ENCODE data around the gene NUDT7. TPM values are rescaled to one million over a fixed set of nuclear protein-coding genes. Genes with fewer than 3 reads are reported as not detected.
A peak's percentile ranks its signal among the peaks of the same experiment; 100 is the strongest.

The NUDT7 gene
- total RNA-seq: 10 to 100 TPM in 1 of 2 donors, 1 to 10 TPM in 1; 3.8 to 12.1 TPM
- polyA plus RNA-seq: 10 to 100 TPM in 1 of 2 donors, 1 to 10 TPM in 1; 8.1 to 28.7 TPM
- long read RNA-seq, donor 1, partial matches to known transcripts: 1 of 9 reads
- long read RNA-seq, donor 1, other reads (novel, unspliced or antisense): 5 of 9 reads
- long read RNA-seq, donor 2, partial matches to known transcripts: 0 of 4 reads
- long read RNA-seq, donor 2, other reads (novel, unspliced or antisense): 1 of 4 reads

- WGBS, 2 donors: 1% methylated on average over 52 to 55 of the region's 55 CpGs
- peak; percentile 100 for ATAC-seq (ENCODE audit: low FRiP score)
These were observed at the start of gene NUDT7 for GRCh38 chr16:77722309-77723107. TSS of gene NUDT7 (plus strand) at chr16:77722514. CDS start at chr16:77722583, 69 bp downstream.

GRCh38 chr16:77674888-77675287 is 47.4 kb upstream of the NUDT7 start:
- 17 to 29% methylated on average over 4 of the region's 4 CpGs for WGBS, 2 donors
- H3K36me3 ChIP-seq (ENCODE audit: control insufficient read depth in 1 of 2, insufficient read depth in 2 of 2, low read length in 1 of 2): no peaks in the 10 kb centered on the region

More at GRCh38 chr16:77722309-77723107, at the start of gene NUDT7:
- H3K27me3 ChIP-seq (ENCODE audit: control insufficient read depth in 1 of 2, insufficient read depth in 2 of 2, low read length in 1 of 2): no peaks in the 10 kb centered on the region
- H3K9me3 ChIP-seq (ENCODE audit: control insufficient read depth, low read length): no peaks in the 10 kb centered on the region
- DNase-seq: peak; percentile 100
- no peaks in the 10 kb centered on the region for H3K36me3 ChIP-seq (ENCODE audit: control insufficient read depth in 1 of 2, insufficient read depth in 2 of 2, low read length in 1 of 2)
- peak within 1 kb of the TSS in 1 of 2 donors; percentile 90 for H3K27ac ChIP-seq (ENCODE audit: low read depth in 1 of 2, low read length in 2 of 2)
- H3K4me3 ChIP-seq (ENCODE audit: low read length in 2 of 2): peak within 1 kb of the TSS; percentile 48 to 87
- H3K4me1 ChIP-seq (ENCODE audit: control insufficient read depth in 1 of 2, insufficient read depth in 2 of 2, low read length in 2 of 2): no peaks in the 10 kb centered on the region
- intact Hi-C loops (cut with DNase I): loop anchor here in 1 of 2 donors (2.0 to 5.0 kb wide), 2 partner anchors 250 to 280 kb away; no protein-coding TSS in a partner anchor

GRCh38 chr16:77675464-77676324 is 46.6 kb upstream of the NUDT7 start:
- H3K4me3 ChIP-seq (ENCODE audit: low read length in 2 of 2): no peak overlapping the region
- 19 to 20% methylated on average over 15 of the region's 15 CpGs for WGBS, 2 donors

More at GRCh38 chr16:77674888-77675287, 47.4 kb upstream of the NUDT7 start:
- intact Hi-C loops (cut with DNase I): loop anchor here (1.0 to 10.0 kb wide), 5 partner anchors 120 to 420 kb away; partner anchors contain the start of gene WWOX (in 1 of the 2)
- Histone ChIP-seq H3K9me3 (ENCODE audit: control insufficient read depth, low read length) (no peaks in the 10 kb centered on the region), H3K27me3 (ENCODE audit: control insufficient read depth in 1 of 2, insufficient read depth in 2 of 2, low read length in 1 of 2) (no peaks in the 10 kb centered on the region), H3K4me3 (ENCODE audit: low read length in 2 of 2) (no peak overlapping the region), H3K4me1 (ENCODE audit: control insufficient read depth in 1 of 2, insufficient read depth in 2 of 2, low read length in 2 of 2) (no peaks in the 10 kb centered on the region), H3K27ac (ENCODE audit: low read depth in 1 of 2, low read length in 2 of 2) (no peak overlapping the region)
- ATAC-seq (ENCODE audit: low FRiP score) (no peak), DNase-seq (no peak)

GRCh38 chr16:77677129-77677528 is 45.2 kb upstream of the NUDT7 start:
- H3K27me3 ChIP-seq (ENCODE audit: control insufficient read depth in 1 of 2, insufficient read depth in 2 of 2, low read length in 1 of 2): no peaks in the 10 kb centered on the region
- no peaks in the 10 kb centered on the region for H3K4me1 ChIP-seq (ENCODE audit: control insufficient read depth in 1 of 2, insufficient read depth in 2 of 2, low read length in 2 of 2)
- intact Hi-C loops (cut with DNase I): loop anchor here in 1 of 2 donors (2.0 to 10.0 kb wide), 4 partner anchors 118 to 418 kb away; partner anchors contain the start of gene WWOX
- 5% methylated on average over 4 of the region's 4 CpGs for WGBS, 2 donors
- DNase-seq (no peak), ATAC-seq (ENCODE audit: low FRiP score) (no peak)
- no peaks in the 10 kb centered on the region for H3K9me3 ChIP-seq (ENCODE audit: control insufficient read depth, low read length)
- H3K27ac ChIP-seq (ENCODE audit: low read depth in 1 of 2, low read length in 2 of 2): no peak overlapping the region
- no peaks in the 10 kb centered on the region for H3K36me3 ChIP-seq (ENCODE audit: control insufficient read depth in 1 of 2, insufficient read depth in 2 of 2, low read length in 1 of 2)
- no peak overlapping the region for H3K4me3 ChIP-seq (ENCODE audit: low read length in 2 of 2)

More at GRCh38 chr16:77675464-77676324, 46.6 kb upstream of the NUDT7 start:
- no peaks in the 10 kb centered on the region for H3K4me1 ChIP-seq (ENCODE audit: control insufficient read depth in 1 of 2, insufficient read depth in 2 of 2, low read length in 2 of 2)
- intact Hi-C loops (cut with DNase I): loop anchor here (1.0 to 10.0 kb wide), 6 partner anchors 119 to 419 kb away; partner anchors contain the start of gene WWOX (in 1 of the 2)
- H3K27ac ChIP-seq (ENCODE audit: low read depth in 1 of 2, low read length in 2 of 2): no peak overlapping the region
- ATAC-seq (ENCODE audit: low FRiP score) (peak; percentile 92), DNase-seq (peak in 1 of 2 donors; percentile 67)
- no peaks in the 10 kb centered on the region for H3K36me3 ChIP-seq (ENCODE audit: control insufficient read depth in 1 of 2, insufficient read depth in 2 of 2, low read length in 1 of 2)
- no peaks in the 10 kb centered on the region for H3K27me3 ChIP-seq (ENCODE audit: control insufficient read depth in 1 of 2, insufficient read depth in 2 of 2, low read length in 1 of 2)
- H3K9me3 ChIP-seq (ENCODE audit: control insufficient read depth, low read length): no peaks in the 10 kb centered on the region

GRCh38 chr16:77679391-77679790 is 42.9 kb upstream of the NUDT7 start:
- no peaks in the 10 kb centered on the region for H3K9me3 ChIP-seq (ENCODE audit: control insufficient read depth, low read length)
- no peak for DNase-seq
- 68 to 77% methylated on average over 3 of the region's 3 CpGs for WGBS, 2 donors
- no peaks in the 10 kb centered on the region for H3K4me1 ChIP-seq (ENCODE audit: control insufficient read depth in 1 of 2, insufficient read depth in 2 of 2, low read length in 2 of 2)
- no peaks in the 10 kb centered on the region for H3K36me3 ChIP-seq (ENCODE audit: control insufficient read depth in 1 of 2, insufficient read depth in 2 of 2, low read length in 1 of 2)
- H3K27ac ChIP-seq (ENCODE audit: low read depth in 1 of 2, low read length in 2 of 2): no peak overlapping the region
- intact Hi-C loops (cut with DNase I): loop anchor here in 1 of 2 donors (10.0 kb wide), 3 partner anchors 115 to 415 kb away; partner anchors contain the start of gene WWOX
- no peaks in the 10 kb centered on the region for H3K27me3 ChIP-seq (ENCODE audit: control insufficient read depth in 1 of 2, insufficient read depth in 2 of 2, low read length in 1 of 2)
- no peak overlapping the region for H3K4me3 ChIP-seq (ENCODE audit: low read length in 2 of 2)
- ATAC-seq (ENCODE audit: low FRiP score): no peak

- WGBS, 2 donors: 54 to 65% methylated on average over 3 of the region's 3 CpGs
- H3K36me3 ChIP-seq (ENCODE audit: control insufficient read depth in 1 of 2, insufficient read depth in 2 of 2, low read length in 1 of 2): no peaks in the 10 kb centered on the region
- intact Hi-C loops (cut with DNase I): loop anchor here in 1 of 2 donors (10.0 kb wide), 3 partner anchors 115 to 415 kb away; partner anchors contain the start of gene WWOX
These were observed 42.4 kb upstream of the NUDT7 start for GRCh38 chr16:77679901-77680300.

GRCh38 chr16:77680496-77680895 is 41.8 kb upstream of the NUDT7 start:
- no peaks in the 10 kb centered on the region for H3K36me3 ChIP-seq (ENCODE audit: control insufficient read depth in 1 of 2, insufficient read depth in 2 of 2, low read length in 1 of 2)
- H3K9me3 ChIP-seq (ENCODE audit: control insufficient read depth, low read length): no peaks in the 10 kb centered on the region
- DNase-seq: no peak
- no peak overlapping the region for H3K27ac ChIP-seq (ENCODE audit: low read depth in 1 of 2, low read length in 2 of 2)
- no peaks in the 10 kb centered on the region for H3K27me3 ChIP-seq (ENCODE audit: control insufficient read depth in 1 of 2, insufficient read depth in 2 of 2, low read length in 1 of 2)
- intact Hi-C loops (cut with DNase I): no loop called here
- no peak for ATAC-seq (ENCODE audit: low FRiP score)
- no peaks in the 10 kb centered on the region for H3K4me1 ChIP-seq (ENCODE audit: control insufficient read depth in 1 of 2, insufficient read depth in 2 of 2, low read length in 2 of 2)
- H3K4me3 ChIP-seq (ENCODE audit: low read length in 2 of 2): no peak overlapping the region
- 95 to 96% methylated on average over 3 of the region's 3 CpGs for WGBS, 2 donors

More at GRCh38 chr16:77679901-77680300, 42.4 kb upstream of the NUDT7 start:
- DNase-seq: no peak
- H3K4me3 ChIP-seq (ENCODE audit: low read length in 2 of 2): no peak overlapping the region
- no peaks in the 10 kb centered on the region for H3K4me1 ChIP-seq (ENCODE audit: control insufficient read depth in 1 of 2, insufficient read depth in 2 of 2, low read length in 2 of 2)
- no peaks in the 10 kb centered on the region for H3K9me3 ChIP-seq (ENCODE audit: control insufficient read depth, low read length)
- H3K27me3 ChIP-seq (ENCODE audit: control insufficient read depth in 1 of 2, insufficient read depth in 2 of 2, low read length in 1 of 2): no peaks in the 10 kb centered on the region
- ATAC-seq (ENCODE audit: low FRiP score): no peak
- H3K27ac ChIP-seq (ENCODE audit: low read depth in 1 of 2, low read length in 2 of 2): no peak overlapping the region

- Histone ChIP-seq H3K4me3 (ENCODE audit: low read length in 2 of 2) (no peak overlapping the region), H3K36me3 (ENCODE audit: control insufficient read depth in 1 of 2, insufficient read depth in 2 of 2, low read length in 1 of 2) (no peaks in the 10 kb centered on the region), H3K27ac (ENCODE audit: low read depth in 1 of 2, low read length in 2 of 2) (no peak overlapping the region), H3K4me1 (ENCODE audit: control insufficient read depth in 1 of 2, insufficient read depth in 2 of 2, low read length in 2 of 2) (no peaks in the 10 kb centered on the region), H3K27me3 (ENCODE audit: control insufficient read depth in 1 of 2, insufficient read depth in 2 of 2, low read length in 1 of 2) (no peaks in the 10 kb centered on the region), H3K9me3 (ENCODE audit: control insufficient read depth, low read length) (no peaks in the 10 kb centered on the region)
- ATAC-seq (ENCODE audit: low FRiP score) (no peak), DNase-seq (no peak)
- intact Hi-C loops (cut with DNase I): no loop called here
- WGBS, 2 donors: 79 to 82% methylated on average over 10 of the region's 10 CpGs
These were observed 39.7 kb upstream of the NUDT7 start for GRCh38 chr16:77682586-77682985.

Data from aorta (tissue), 5 donors.